Measurements from ENCODE around the gene SH3BGRL3.

SH3BGRL3 gene

GRCh38 chr1:26283279-26283853 is 3.5 kb downstream of the SH3BGRL3 start:
- no peaks in the 10 kb centered on the region for H3K36me3 ChIP-seq (ENCODE audit: control insufficient read depth, insufficient read depth, low read length)
- H2AFZ ChIP-seq, result no peak overlapping the region
- H3K79me2 ChIP-seq, result no peaks in the 10 kb centered on the region
- no peak overlapping the region for H3K4me3 ChIP-seq (ENCODE audit: low read depth, low read length)
- no peaks in the 10 kb centered on the region for H3K9me3 ChIP-seq (ENCODE audit: control insufficient read depth, low read length)
- no peaks in the 10 kb centered on the region for H3K27me3 ChIP-seq (ENCODE audit: control insufficient read depth, insufficient read depth, low read length)
- TF ChIP-seq CTCF (IDR thresholded peaks at IDR 0.05), result no peak
- no peaks in the 10 kb centered on the region for H3K4me1 ChIP-seq
- H3K27ac ChIP-seq, result no peak overlapping the region
- H3K9ac ChIP-seq, result no peak overlapping the region
- H3K4me2 ChIP-seq (ENCODE audit: low read length), result no peak overlapping the region

- Histone ChIP-seq H2AFZ (no peak overlapping the region), H3K9ac (no peak overlapping the region), H3K36me3 (ENCODE audit: control insufficient read depth, insufficient read depth, low read length) (no peaks in the 10 kb centered on the region), H3K27me3 (ENCODE audit: control insufficient read depth, insufficient read depth, low read length) (no peaks in the 10 kb centered on the region), H3K4me3 (ENCODE audit: low read depth, low read length) (no peak overlapping the region), H3K4me2 (ENCODE audit: low read length) (no peak overlapping the region), H3K27ac (no peak overlapping the region), H3K9me3 (ENCODE audit: control insufficient read depth, low read length) (no peaks in the 10 kb centered on the region), H3K79me2 (no peaks in the 10 kb centered on the region), H3K4me1 (no peaks in the 10 kb centered on the region)
- TF ChIP-seq CTCF (IDR thresholded peaks at IDR 0.05), result no peak
Measured at GRCh38 chr1:26283871-26284596, 4.1 kb downstream of the SH3BGRL3 start.

GRCh38 chr1:26284597-26285347 is 4.9 kb downstream of the SH3BGRL3 start:
- no peaks in the 10 kb centered on the region for H3K79me2 ChIP-seq
- H3K27ac ChIP-seq, result no peak overlapping the region
- no peaks in the 10 kb centered on the region for H3K36me3 ChIP-seq (ENCODE audit: control insufficient read depth, insufficient read depth, low read length)
- H3K9me3 ChIP-seq (ENCODE audit: control insufficient read depth, low read length), result no peaks in the 10 kb centered on the region
- peak; percentile 43 for TF ChIP-seq CTCF (IDR thresholded peaks at IDR 0.05)
- H3K4me1 ChIP-seq, result no peaks in the 10 kb centered on the region
- no peaks in the 10 kb centered on the region for H3K27me3 ChIP-seq (ENCODE audit: control insufficient read depth, insufficient read depth, low read length)
- H3K4me2 ChIP-seq (ENCODE audit: low read length), result no peak overlapping the region
- no peak overlapping the region for H3K4me3 ChIP-seq (ENCODE audit: low read depth, low read length)
- H3K9ac ChIP-seq, result no peak overlapping the region
- H2AFZ ChIP-seq, result no peak overlapping the region

GRCh38 chr1:26285366-26286063 is 5.6 kb downstream of the SH3BGRL3 start:
- Histone ChIP-seq H3K27ac (no peak overlapping the region), H3K4me2 (ENCODE audit: low read length) (no peak overlapping the region), H3K36me3 (ENCODE audit: control insufficient read depth, insufficient read depth, low read length) (no peaks in the 10 kb centered on the region), H3K79me2 (no peaks in the 10 kb centered on the region), H2AFZ (no peak overlapping the region), H3K4me3 (ENCODE audit: low read depth, low read length) (no peak overlapping the region), H3K27me3 (ENCODE audit: control insufficient read depth, insufficient read depth, low read length) (no peaks in the 10 kb centered on the region), H3K9ac (no peak overlapping the region), H3K9me3 (ENCODE audit: control insufficient read depth, low read length) (no peaks in the 10 kb centered on the region), H3K4me1 (no peaks in the 10 kb centered on the region)
- TF ChIP-seq CTCF (IDR thresholded peaks at IDR 0.05), result no peak

Data from parathyroid adenoma (tissue), 2 donors.